Astrocyte (in vitro differentiated cells and primary cell): Measurements from ENCODE around the gene PLEKHA7.

Experiments used
- EZH2 ChIP-seq: IDR thresholded peaks from 2 replicates; pipeline ENCODE4 v1.6.1; 2012; ENCODE audit warnings: mild to moderate bottlenecking, low read length, inconsistent platforms; ENCODE audit not compliant: insufficient read depth
- TF ChIP-seq, protein P1 (sequence below): IDR thresholded peaks from 2 replicates; pipeline ENCODE4 v1.5.1; 2011; ENCODE audit warnings: low read depth, mild to moderate bottlenecking, inconsistent platforms, low read length, moderate library complexity; ENCODE audit not compliant: insufficient read depth

DNA sequence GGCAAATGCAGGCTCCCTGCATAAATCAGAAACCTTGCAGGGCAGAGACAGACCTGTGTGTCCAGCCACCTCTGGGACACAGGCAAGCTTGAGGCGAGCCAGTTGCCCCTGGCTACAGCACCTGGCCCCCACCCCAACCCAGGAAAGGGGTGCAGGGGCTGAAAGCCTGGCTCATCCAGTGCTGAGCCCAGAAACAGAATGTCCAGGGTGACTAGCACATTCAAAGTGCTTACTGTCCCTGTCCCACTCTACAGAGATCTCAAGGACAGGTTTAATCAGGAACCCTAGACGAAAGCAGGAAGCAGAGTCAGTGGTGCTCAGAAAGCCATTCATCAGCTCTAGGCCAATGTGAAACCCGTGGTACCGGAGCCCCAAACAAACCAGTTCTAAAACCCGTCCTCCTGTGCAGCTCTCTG, 31.9 kb downstream of the PLEKHA7 start:
- TF ChIP-seq, protein P1, sequence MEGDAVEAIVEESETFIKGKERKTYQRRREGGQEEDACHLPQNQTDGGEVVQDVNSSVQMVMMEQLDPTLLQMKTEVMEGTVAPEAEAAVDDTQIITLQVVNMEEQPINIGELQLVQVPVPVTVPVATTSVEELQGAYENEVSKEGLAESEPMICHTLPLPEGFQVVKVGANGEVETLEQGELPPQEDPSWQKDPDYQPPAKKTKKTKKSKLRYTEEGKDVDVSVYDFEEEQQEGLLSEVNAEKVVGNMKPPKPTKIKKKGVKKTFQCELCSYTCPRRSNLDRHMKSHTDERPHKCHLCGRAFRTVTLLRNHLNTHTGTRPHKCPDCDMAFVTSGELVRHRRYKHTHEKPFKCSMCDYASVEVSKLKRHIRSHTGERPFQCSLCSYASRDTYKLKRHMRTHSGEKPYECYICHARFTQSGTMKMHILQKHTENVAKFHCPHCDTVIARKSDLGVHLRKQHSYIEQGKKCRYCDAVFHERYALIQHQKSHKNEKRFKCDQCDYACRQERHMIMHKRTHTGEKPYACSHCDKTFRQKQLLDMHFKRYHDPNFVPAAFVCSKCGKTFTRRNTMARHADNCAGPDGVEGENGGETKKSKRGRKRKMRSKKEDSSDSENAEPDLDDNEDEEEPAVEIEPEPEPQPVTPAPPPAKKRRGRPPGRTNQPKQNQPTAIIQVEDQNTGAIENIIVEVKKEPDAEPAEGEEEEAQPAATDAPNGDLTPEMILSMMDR: no peak
- no peak for TF ChIP-seq EZH2
